GM19397 (cell line): ENCODE results near the gene ZNF280B.

Experiments
- ATAC-seq: cut with Tn5 transposase; IDR thresholded peaks from one replicate; pipeline ENCODE4 v1.9.1; 2021; ENCODE audit warnings: mild to moderate bottlenecking, moderate library complexity; ENCODE audit not compliant: unreplicated experiment

ZNF280B gene

GRCh38 chr22:22440188-22440587 is 68.4 kb downstream of the ZNF280B start:
- ATAC-seq: no peak
